Memory B cell (primary cell): ENCODE measurements around the gene TNS3.

Experiments
- ATAC-seq: fragments of 150-1000 bp; cut with Tn5 transposase; 2 replicates; pipeline ENCODE4 v1.10.0; 2021; ENCODE audit warnings: low read depth, mild to moderate bottlenecking, moderate library complexity
- DNase-seq, 2 donors: peaks; one replicate each; pipeline ENCODE4 v3.0.0; 2022; ENCODE audit warnings: low spot score in 2 of 2
- H3K27ac Mint-ChIP-seq: one replicate; pipeline ENCODE4 v1.8.0; 2022; ENCODE audit warnings: mild to moderate bottlenecking, moderate library complexity, mixed read lengths
- H3K27me3 Mint-ChIP-seq: one replicate; pipeline ENCODE4 v1.8.0; 2022; ENCODE audit warnings: mixed read lengths
- H3K36me3 Mint-ChIP-seq: one replicate; pipeline ENCODE4 v1.8.0; 2022; ENCODE audit warnings: mild to moderate bottlenecking, mixed read lengths
- H3K4me1 Mint-ChIP-seq: one replicate; pipeline ENCODE4 v1.8.0; 2022; ENCODE audit warnings: mixed read lengths
- H3K4me3 Mint-ChIP-seq: one replicate; pipeline ENCODE4 v1.8.0; 2022; ENCODE audit warnings: mild to moderate bottlenecking, moderate library complexity, mixed read lengths
- H3K9me3 Mint-ChIP-seq: one replicate; pipeline ENCODE4 v1.8.0; 2022; ENCODE audit warnings: mixed read lengths

Gene TNS3

DNA sequence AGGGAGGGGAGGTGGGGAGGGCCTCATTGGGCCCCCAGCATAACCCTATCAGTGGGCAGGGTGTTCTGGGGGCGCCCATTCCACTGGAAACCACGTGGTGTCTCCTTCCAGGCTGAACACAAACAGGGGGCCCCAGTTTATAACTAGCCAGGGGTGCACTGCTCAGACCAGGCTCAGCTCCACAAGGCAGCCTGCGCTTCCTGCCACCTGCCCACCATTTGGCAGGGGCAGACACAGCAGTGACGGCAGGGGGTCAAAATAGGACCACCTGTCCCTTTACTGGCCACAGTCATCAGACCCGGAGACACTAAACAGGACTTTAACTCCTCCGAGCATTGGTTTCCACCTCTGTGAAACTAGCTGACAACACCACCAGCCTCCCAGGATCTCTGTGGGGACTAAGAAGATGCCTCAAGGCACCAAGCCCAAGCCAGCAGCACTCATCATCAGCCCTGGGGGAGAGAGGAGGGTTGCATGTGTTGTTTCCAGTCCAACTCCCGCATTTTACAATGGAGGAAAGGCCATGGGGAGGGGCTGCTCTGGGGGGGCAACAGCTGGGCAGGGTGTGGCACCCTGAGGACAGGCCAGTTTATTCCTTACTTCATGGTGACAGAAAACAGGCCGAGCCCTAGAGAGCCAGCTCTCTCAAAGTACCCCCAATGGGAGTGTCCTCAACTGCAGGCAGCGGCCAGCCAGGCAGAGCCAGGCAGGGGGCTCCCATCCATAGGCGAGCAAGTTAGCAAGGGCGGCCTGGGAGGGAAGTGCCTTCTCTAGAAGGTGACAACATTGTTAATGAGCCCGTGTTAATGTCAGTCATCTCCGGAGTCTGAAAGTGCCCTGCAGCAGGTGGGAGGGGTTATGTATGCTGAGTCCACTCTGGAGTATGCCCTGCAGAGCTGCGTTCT is 127.6 kb downstream of the TNS3 start:
- H3K9me3 Mint-ChIP-seq: no peaks in the 10 kb centered on the region
- DNase-seq (no peak), ATAC-seq (no peak)
- no peak overlapping the region for H3K27ac Mint-ChIP-seq
- H3K4me1 Mint-ChIP-seq: peaks cover 16% of the 10 kb centered on the region
- no peaks in the 10 kb centered on the region for H3K27me3 Mint-ChIP-seq
- peaks cover 5% of the 10 kb centered on the region for H3K36me3 Mint-ChIP-seq
- no peak overlapping the region for H3K4me3 Mint-ChIP-seq

DNA sequence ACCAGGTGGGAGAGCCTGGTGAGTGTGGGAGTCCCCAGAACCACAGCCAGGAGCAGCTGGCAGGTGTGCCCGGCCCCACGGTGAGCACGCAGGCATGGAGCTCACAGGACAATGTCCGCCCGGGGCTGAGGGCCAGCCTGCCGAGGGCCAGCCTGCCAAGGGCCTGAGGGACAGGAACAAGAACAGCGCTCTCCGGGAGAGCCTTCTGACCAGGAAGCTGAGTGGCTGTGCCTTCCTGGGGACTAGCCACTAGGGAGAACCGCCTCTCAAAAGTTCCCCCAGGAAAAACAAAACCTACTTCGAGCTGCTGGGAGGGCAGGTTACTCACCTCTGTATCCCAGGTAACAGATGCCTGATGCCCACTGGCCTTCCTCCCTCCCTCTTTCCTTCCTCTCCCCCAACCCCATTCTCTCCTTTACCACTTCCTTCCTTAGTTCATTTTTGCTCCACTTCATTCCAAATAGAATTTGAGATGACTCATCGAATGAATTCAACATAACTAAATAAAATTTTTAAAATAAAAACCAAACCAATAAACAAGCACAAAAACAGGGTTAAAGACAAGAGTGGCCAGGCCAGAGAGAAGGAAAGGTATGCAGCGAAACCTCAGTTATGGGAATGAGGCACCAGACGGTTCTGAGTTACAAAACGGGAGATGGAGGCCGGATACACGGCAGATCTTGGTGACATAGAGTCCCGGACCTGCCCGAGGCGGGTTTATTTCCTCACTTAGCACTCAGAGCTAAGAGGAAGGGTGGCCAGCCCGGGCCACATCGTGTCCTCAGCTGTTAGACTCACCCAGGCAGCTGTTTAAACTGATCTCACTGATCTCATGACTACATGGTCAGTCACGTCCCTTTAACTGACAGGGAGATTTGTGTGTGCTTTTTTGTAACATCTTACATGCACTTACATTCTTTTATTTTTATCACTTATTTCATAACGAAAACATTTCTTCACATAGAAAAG is 128.5 kb downstream of the TNS3 start:
- ATAC-seq: no peak
- Mint-ChIP-seq H3K36me3 (peaks cover 5% of the 10 kb centered on the region), H3K4me3 (no peak overlapping the region), H3K9me3 (no peaks in the 10 kb centered on the region), H3K27ac (peak overlapping the region; percentile 62), H3K27me3 (no peaks in the 10 kb centered on the region), H3K4me1 (peaks cover 18% of the 10 kb centered on the region)
- DNase-seq: no peak

DNA sequence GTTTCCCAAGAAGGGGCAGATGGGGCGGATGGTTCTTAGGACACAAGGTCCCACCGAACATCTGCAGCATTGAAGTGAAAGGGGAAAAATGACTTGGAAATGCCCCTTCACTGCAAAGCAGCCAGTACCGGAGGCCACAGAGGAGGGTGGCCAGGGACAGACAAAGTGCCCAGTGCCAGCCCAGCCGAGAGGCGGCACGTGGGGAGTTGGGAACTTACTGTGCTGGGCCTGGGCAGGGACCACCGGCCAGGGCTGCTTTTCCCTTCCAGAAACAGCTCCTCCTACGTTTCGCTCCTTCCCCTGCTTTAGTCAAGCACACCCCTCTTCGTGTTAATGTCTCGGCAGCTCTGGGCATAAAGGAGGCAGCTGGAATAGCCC is 129.2 kb downstream of the TNS3 start:
- no peak for ATAC-seq
- H3K4me3 Mint-ChIP-seq: no peak overlapping the region
- no peak overlapping the region for H3K27ac Mint-ChIP-seq
- H3K9me3 Mint-ChIP-seq: no peaks in the 10 kb centered on the region
- DNase-seq: no peak
- H3K36me3 Mint-ChIP-seq: peaks cover 5% of the 10 kb centered on the region
- no peaks in the 10 kb centered on the region for H3K27me3 Mint-ChIP-seq
- H3K4me1 Mint-ChIP-seq: peaks cover 16% of the 10 kb centered on the region

DNA sequence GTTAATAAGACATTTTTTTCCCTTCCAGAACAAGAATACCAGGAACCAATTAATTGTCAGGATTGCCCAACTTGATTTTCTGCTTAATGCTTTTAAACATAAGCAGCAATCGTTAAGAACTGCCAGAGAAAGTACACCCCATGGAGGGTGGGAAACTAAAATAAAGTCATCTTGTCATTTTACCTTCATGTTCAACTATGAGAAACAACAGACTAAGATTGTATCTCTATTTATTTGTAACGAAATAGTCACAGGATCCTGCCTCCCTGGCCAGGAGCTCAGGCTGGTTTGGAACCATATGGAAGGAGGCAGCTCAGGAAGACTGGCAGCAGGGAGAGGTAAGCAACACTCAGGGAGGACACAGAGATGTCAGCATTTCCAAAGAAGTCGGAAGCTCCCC is 129.6 kb downstream of the TNS3 start:
- Mint-ChIP-seq H3K27ac (no peak overlapping the region), H3K4me1 (peaks cover 17% of the 10 kb centered on the region)

DNA sequence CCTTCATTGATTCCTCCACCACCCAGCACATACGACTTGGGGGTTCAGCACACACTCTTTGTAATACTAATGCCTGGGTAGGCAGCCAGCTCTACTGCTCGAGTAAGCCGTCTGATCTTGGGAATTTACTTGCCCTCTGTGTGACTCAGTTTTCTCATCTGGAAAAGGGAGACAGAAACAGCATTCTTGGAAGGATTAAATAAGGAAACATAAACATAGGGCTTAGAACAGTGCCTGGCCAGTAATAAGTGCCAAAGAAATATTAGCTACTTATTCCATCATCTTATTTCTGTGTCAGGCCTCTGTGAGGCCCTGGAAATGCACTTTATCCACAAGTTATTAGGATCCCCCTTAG is 130.1 kb downstream of the TNS3 start:
- Mint-ChIP-seq H3K36me3 (peaks cover 5% of the 10 kb centered on the region), H3K9me3 (no peaks in the 10 kb centered on the region)
- ATAC-seq: no peak

More for the DNA sequence above, 129.6 kb downstream of the TNS3 start:
- ATAC-seq: no peak
- Mint-ChIP-seq H3K4me3 (no peak overlapping the region), H3K9me3 (no peaks in the 10 kb centered on the region), H3K27me3 (no peaks in the 10 kb centered on the region), H3K36me3 (peaks cover 5% of the 10 kb centered on the region)
- no peak for DNase-seq

DNA sequence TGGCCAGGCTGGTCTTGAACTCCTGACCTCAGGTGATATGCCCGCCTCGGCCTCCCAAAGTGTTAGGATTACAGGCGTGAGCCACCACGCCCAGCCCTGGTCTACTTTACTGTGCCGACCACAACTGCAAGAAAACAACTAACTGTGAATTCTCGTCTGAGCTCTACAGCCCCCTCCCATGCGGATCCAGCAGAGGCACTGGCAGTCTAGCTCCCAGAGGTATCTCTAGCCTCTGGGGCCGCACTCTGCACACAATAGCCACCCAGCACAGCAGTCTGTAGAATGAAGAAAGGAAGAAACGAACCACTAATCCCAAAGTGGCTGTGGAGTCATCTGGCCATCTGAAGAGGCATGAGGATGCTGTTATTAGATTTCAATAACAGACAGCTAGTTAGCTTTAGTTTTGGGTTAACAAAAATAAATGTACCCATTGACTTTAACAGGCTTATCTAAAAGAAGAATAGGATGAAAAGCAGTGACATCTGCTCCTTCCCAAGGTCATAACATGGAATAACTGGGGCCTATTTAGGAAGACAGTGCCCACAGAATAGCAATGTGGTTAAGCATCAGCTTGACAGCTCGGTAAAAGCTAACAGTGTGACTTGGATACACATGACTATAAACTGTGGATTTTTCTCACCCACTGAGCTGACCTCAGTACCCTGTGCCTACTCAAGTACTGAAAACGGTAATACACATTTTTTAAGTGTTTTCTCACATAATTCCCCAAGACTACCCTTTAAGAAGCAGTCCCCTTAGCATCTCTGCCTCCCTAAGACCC is 131.9 kb downstream of the TNS3 start:
- Mint-ChIP-seq H3K27me3 (no peaks in the 10 kb centered on the region), H3K9me3 (no peaks in the 10 kb centered on the region), H3K4me3 (no peak overlapping the region), H3K27ac (no peak overlapping the region), H3K36me3 (no peaks in the 10 kb centered on the region), H3K4me1 (peaks cover 20% of the 10 kb centered on the region)
- DNase-seq (no peak), ATAC-seq (no peak)

More for the DNA sequence above, 130.1 kb downstream of the TNS3 start:
- DNase-seq: no peak
- Mint-ChIP-seq H3K27me3 (no peaks in the 10 kb centered on the region), H3K4me3 (no peak overlapping the region), H3K4me1 (peaks cover 19% of the 10 kb centered on the region), H3K27ac (no peak overlapping the region)

DNA sequence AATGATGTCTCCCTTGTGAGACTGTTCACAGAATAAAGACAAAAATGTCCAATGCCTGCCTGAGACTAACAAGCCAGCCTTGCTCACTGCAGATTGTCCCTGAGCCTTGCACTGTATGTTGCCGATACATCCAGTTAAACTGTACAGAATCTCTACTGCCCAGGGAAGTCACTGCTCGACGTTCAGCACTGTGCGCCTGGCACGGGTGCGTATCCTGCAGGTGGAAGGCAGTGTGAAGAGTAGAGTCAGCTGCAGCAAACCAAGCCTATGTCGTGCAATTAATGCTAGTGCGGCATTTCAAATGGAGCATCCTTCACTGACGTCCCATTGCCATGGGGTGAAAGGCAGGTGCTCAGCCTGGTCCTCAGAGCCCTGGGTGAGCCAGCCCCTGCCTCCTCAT is 132.9 kb downstream of the TNS3 start:
- Mint-ChIP-seq H3K27ac (no peak overlapping the region), H3K4me1 (peaks cover 23% of the 10 kb centered on the region), H3K4me3 (no peak overlapping the region), H3K9me3 (no peaks in the 10 kb centered on the region), H3K36me3 (no peaks in the 10 kb centered on the region), H3K27me3 (no peaks in the 10 kb centered on the region)
- ATAC-seq: no peak
- no peak for DNase-seq

DNA sequence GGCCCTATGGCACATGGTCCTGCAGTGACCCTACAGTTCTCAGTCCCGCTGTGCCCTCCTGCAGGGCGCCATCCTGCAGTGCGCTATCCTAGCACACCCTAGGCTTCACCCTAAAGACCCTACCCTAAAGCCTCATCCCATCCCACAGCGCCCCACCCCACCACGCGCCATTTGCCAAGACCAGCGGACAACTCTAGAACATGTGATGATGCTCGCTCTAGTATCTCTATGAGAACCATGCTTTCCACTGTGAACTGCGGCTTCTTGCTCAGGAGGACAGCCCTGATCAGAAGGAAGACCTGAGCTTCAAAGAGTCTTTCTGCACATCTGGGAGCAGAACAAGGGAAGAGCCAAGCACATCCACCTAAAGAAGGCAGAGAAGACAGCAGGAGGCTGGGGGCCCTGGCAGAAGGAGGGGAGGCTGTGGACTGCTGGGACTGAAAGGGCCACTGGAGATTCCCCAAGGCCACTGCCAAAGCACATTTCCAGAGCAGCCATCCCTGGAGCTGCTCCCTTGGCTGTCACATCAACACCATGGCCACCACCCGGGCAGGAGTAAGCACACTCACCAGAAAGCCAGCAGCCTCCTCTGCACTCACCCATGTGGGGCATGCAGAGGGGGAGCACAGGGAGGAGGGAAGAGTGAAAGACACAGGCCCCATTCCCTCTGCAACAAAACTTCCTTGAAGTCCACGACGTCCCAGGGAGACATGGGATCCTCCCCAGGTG is 134.1 kb downstream of the TNS3 start:
- H3K36me3 Mint-ChIP-seq: no peaks in the 10 kb centered on the region
- peaks cover 21% of the 10 kb centered on the region for H3K4me1 Mint-ChIP-seq
- DNase-seq (no peak), ATAC-seq (no peak)
- H3K4me3 Mint-ChIP-seq: no peak overlapping the region
- no peak overlapping the region for H3K27ac Mint-ChIP-seq
- H3K27me3 Mint-ChIP-seq: no peaks in the 10 kb centered on the region
- H3K9me3 Mint-ChIP-seq: no peaks in the 10 kb centered on the region

DNA sequence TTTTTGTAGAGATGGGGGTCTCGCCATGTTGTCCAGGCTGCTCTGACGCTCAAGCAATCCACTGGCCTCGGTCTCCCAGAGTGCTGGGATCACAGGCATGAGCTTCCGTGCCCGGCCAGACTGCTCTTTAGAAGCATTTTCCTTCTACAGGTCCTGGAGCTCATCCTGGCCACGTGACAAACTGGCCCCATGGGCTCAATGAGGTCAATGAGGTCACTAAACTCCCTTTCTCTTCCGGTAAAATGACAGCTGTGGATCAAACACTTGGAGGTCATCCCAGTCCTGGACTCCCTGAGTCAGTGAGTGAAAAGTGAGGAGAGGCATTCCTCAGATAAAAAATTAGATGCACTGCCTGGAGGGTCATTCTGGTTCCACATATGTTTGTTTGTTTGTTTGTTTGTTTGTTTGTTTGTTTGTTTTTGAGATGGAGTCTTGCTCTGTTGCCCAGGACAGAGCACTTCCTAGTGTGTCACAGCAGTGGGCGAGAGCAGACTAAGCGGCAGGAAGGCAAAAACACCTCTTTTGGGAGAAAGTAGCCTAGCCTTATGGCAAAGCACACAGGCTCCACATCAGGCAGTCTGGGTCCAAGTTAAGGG is 134.9 kb downstream of the TNS3 start:
- ATAC-seq (no peak), DNase-seq (no peak)
- peaks cover 21% of the 10 kb centered on the region for H3K4me1 Mint-ChIP-seq

DNA sequence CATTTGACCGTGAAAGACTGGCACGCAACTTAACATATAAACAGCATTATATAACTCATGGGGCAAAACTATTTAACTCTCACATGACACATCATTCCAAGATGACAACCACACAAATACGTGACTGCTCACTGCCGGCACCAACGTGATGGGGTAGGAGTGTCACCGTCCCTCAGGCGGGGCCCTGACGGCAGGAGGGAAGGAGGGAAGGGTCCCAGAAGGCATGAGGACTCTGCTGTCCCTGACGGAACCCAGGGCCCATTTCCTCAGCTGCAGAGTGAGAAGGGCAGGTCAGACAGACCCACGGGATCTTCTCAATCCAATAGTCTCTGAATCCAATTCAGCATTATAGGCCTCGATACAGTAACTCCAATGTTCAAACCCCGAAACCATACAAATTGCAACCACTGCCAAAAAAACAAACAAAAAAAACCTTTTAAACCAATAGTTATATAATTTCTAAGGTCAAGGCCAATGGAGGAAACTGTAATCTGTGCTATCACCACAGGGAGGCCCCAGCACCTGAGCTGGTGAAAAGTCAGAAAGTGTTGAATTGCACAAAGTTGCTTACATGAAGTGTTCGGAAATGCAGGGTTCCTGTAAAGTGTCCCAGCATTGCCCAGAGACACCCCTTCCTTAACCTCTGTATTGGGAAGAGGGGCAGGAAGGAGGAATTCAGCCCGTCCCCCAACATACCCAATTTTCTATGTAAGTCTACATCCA is 137.4 kb downstream of the TNS3 start:
- Mint-ChIP-seq H3K27ac (no peak overlapping the region), H3K36me3 (peaks cover 3% of the 10 kb centered on the region), H3K9me3 (no peaks in the 10 kb centered on the region), H3K4me1 (peaks cover 21% of the 10 kb centered on the region), H3K27me3 (no peaks in the 10 kb centered on the region), H3K4me3 (no peak overlapping the region)
- DNase-seq: peak in 1 of 2 donors; percentile 20
- ATAC-seq: peak; percentile 41

More for the DNA sequence above, 134.9 kb downstream of the TNS3 start:
- Mint-ChIP-seq H3K27me3 (no peaks in the 10 kb centered on the region), H3K36me3 (no peaks in the 10 kb centered on the region), H3K9me3 (no peaks in the 10 kb centered on the region), H3K4me3 (no peak overlapping the region), H3K27ac (peak overlapping the region; percentile 62)

DNA sequence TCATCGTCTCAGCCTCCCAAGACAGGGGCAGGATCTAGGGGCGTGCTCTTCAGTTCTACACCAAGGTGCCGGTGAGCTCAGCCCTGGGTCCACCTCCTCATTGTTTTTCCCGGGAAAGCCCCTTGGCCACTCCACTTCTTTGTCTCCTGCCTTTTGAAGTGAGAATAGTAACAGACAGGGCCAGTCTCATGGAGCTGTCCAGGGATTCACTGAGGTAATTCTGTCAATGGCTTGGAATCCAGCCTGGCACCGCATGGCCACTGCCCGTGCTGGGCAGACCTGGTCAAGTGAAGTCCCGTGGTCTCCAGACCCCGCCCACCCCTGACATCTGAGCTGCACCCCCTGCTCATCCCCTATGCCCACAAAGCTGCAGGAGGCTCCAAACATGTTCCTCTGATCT is 138.9 kb downstream of the TNS3 start:
- H3K36me3 Mint-ChIP-seq: peaks cover 7% of the 10 kb centered on the region
- no peak for ATAC-seq
- H3K27ac Mint-ChIP-seq: no peak overlapping the region

DNA sequence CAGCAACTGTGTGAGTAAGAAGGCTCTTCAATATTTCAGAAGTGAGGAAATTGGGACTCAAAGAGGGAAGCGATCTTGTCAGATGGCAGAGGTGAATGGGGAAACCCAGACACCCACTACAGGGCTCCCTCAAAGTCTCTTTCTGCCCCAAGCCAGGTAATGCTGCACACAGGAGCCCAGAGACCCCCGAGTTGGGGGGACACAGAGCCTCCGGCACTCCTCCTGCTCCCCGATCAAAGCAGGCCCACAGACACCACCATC is 139.4 kb downstream of the TNS3 start:
- Mint-ChIP-seq H3K36me3 (peaks cover 7% of the 10 kb centered on the region), H3K27me3 (no peaks in the 10 kb centered on the region), H3K27ac (no peak overlapping the region), H3K9me3 (no peaks in the 10 kb centered on the region), H3K4me1 (peaks cover 21% of the 10 kb centered on the region), H3K4me3 (no peak overlapping the region)
- ATAC-seq: no peak
- no peak for DNase-seq

More for the DNA sequence above, 138.9 kb downstream of the TNS3 start:
- Mint-ChIP-seq H3K27me3 (no peaks in the 10 kb centered on the region), H3K4me3 (no peak overlapping the region), H3K9me3 (no peaks in the 10 kb centered on the region), H3K4me1 (peaks cover 24% of the 10 kb centered on the region)
- DNase-seq: no peak
